M059J (cell line): ENCODE data around the gene FYN. TPM values are rescaled to one million over a fixed set of nuclear protein-coding genes. Genes with fewer than 3 reads are reported as not detected.

ENCODE experiments used
- DNase-seq: peaks from one replicate; pipeline ENCODE4 v3.0.0-alpha.2; 2012; ENCODE audit warnings: low read depth
- total RNA-seq: library from RNA; depleted of rRNA; stranded (reverse); fragments of >200 nt; shearing (Covaris generic); gene quantifications from 2 replicates; pipeline ENCODE4 v1.2.3, GENCODE V29; 2014; rRNA removed

The FYN gene
- total RNA-seq, 1 experiment from 2014 or later, result 63.4 TPM

DNA sequence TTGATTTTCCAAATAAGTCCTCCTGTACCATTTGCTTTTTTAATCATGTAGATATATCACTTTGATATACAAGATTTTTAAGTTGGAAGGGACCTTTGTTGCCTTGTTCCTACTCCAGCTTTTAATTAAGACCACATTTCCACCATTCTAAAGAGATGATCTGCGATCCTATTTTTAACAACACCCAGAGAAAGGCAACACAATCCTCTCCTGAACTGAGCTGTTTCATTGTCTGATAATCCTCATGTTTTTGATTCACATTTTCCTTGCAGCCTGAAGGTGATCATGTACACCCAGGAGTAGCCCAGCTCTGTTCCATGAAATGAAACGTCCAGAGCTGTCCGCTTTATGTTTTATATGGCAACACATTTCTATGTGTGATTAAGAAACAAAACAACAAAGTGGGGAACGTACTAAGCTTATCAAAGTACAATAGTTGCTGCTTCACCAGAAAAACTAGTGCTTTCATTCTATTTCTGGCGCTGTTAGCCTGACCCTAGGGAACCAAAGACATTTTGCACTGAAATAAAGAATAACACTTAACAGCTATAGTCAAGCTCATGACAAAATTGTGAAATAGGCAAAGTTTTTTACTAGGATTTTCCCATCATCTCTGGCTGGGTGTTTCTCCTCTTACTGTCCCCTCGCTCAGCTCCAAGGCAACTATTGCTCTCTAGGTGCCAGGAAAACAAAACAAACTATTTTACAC, 245.0 kb downstream of the FYN start:
- DNase-seq, result no peak

DNA sequence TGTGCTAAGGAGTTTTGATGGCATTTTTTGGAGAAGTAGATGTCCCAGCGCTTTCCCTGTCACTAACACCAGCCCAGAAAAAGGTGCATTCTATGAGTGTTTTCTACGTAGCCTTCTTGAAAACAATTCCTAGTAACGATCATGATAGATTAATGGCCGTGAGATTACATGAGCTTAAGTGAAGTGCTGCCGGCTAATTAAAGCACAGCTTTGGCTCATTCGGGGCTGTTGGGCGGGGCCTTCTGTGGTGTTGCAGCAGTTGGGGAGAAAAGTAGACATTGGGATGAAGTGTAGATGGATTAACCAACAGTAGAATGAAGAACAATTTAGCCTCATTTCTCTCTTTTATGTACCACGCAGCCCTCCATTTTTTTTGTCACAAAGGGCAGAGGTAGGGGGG, 246.8 kb downstream of the FYN start:
- no peak for DNase-seq

DNA sequence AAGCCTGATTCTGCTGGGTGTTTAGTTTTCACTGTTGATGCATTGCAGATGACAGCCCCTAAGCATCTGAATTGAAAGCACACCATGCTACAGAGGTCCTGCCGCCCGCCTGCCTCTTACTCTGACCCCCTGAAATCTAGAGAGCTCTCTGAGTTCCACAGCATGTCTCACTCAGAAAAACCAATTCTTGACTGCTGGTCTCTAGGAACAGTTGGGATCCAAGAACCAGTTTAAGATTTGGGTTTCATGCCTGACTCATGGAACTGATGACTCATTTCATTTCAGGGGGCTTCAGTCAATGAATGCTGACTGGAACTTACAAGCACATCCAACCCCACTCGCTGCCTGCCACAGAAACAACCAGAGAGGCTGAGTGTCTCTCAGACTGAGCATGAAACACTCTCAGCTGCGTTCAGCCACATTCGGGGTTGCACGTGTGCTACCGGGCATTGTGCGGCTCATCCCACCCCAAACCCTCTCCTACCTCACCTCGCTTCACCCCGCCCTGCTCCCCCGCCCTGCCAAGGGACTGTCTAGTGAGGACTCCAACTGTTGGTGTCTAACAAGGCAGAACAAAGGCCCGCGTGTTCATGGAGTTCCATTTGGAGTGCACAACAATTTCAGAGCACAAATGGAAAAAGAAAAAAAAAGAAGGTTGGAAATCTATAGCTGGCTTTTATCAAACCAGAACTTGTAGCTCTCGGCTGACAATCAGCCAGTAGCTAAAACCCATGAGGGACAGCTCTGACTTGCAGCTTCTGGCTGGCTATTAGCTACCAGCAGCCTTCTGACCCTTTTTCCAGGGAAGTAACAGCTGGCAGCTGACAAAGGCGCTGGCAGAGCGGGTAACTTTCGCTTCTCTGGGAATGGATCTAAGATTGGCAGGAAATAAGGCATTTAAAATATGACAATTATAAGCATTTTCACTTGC, 247.5 kb downstream of the FYN start:
- peak; percentile 71 for DNase-seq

DNA sequence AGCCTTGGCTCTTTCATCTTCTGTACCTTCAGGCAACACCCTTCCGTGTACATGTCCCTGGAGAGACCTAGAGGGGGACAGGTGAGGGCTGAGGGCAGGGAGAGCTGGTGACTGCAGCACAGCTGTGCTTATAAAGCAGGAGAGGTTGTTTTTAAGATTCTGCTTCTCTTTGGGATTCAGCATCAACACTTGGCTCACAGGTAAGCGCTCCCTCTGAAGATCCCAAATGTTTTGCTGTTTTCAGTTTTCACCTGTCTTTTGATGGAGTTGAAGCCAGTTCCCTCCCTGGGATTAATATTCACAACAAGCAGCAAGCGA, 248.2 kb downstream of the FYN start:
- no peak for DNase-seq

DNA sequence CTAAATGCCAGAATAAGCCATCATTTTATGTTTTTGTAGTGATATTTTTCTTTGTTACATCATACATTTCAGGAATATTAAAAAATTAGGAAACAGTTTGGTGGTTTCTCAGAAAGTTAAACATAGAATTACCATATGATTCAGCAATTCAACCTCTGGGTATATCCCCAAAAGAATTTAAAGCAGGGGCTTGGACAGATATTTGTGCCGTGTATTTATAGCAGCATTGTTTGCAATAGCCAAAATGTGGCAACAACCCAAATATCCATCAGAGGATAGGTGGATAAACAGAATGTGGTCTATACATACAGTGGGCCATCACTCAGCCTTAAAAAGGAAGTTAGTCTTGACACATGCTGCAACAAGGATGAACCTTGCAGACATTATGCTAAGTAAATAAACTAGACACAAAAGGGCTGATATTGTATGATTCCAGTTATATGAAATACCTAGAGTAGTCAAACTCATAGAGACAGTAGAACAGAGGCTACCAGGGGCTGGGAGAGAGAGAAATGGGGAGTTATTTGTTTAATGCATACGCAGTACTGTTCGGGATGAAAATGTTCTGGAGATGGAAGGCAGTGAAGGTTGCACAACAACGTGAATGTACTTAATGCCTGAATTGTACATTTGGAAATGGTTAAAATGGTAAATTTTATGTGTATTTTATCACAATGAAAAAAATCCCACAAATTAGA, 248.7 kb downstream of the FYN start:
- no peak for DNase-seq

DNA sequence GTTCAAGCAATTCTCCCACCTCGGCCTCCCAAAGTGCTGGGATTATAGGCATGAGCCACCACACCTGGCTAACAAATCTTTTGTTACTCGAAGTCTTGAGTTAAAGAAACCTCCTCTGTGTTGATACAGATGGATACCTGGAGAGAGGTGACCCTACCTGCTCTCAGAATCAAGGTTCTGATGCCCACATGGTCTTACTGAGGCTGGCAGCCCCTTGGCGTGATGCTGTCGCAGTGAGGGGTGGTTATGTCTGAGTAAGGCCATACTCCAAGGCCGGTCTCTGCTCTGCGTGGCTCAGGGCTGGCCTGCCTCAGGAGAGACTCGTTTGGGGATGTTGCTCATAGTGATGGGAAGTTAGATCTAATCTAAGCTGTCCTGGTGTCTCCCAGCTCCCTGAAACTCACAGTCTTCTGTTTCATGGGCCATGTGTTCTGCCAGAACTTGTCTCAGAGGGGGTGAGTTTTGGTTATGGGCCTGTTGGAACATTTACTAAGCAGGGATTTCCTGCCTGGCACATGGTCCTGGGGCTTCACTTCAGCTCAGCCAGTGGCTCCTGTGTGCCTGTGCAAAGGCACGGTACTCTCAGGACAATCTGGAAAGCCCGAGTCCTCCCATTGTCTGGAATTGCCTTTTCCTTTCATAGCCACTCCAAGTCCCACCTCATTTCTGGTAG, 250.1 kb downstream of the FYN start:
- DNase-seq, result no peak

DNA sequence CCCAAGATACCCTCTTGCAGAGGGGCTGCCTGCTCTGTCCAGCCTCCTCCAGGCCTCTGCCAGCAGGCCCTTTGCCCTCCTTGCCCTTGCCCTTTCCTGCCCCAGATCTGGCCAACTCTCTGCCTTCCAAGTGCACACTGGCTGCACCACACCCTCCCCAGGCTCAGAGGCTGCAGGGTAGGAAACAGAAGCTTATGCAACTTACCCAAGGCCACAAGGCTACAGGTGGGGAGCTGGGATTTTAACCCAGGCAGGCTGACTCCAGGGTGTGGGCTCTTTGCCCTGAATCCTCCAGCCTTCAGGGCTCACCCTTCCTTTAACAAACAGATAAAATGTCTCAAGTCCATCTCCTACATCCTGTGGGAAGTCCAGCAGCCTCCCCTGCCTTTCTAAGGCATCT, 253.1 kb downstream of the FYN start:
- DNase-seq, result no peak

DNA sequence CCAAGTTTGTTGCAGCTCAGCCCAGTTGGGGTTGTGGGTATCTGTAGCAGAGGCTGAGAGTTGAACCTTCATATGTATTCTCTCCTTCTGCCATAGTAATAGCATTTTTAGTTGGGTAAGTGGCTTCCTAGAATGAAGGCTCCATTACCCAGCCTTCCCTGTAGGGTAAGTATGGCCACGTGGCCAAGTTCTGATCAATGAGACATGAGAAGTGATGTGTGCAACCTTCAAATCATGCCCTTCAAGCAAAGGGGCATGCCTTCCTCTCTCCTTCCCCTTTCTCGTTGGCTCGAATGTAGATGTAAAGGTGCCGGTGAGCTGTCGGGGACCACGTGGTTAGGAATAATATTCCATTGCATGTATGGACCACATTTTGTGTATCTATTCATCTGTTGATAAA, 254.8 kb downstream of the FYN start:
- DNase-seq, result no peak

DNA sequence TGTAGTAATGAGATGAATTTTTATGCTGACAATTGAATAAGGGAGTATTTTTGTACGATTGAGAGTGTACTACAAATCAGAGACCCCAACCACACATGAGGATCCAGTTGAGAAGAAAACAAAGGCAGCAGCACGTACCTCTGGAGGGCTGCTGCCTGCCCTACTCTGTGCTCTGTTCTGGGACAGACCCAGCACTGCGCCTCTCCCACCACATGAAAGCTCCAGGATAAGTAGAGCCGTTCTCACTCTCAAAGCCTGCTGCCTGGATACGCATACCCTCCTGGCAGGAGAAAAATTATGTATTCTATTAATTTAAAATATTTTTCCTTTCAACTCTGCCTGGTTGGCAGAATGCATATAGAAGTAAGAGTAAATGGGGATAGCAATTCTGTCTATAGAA, 256.1 kb downstream of the FYN start:
- no peak for DNase-seq

DNA sequence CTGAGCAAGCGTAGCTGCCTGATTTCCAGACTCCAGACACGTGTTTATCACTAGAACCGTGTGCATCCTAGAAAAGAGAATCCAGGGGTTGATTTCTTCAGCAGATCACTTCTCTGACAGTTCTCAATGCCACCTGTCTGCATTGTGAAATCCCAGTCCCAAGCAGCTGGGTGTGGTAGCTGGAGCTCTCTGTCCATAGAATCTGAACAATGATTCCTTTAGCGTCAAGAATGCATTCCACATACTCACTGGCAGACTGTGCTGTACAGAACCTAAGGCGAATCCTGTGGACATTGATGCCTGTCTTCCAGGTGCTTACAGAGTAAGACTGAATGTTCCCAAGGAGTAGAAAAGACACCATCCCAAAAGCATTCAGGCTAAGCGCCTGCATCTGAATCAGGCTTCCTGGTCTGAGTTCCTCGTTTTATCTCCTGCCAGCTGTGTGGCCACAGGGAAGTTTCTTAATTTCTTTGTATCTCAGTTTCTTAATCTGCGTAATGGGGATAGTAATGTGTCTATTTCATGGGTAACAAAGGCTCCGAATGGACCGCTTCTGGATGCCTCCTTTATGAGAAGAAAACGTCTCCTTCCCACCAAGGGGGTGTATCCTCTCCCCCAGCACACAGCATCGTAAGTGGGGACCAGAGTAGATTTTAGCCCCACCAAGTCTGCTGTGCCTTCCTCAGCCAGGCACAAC, 257.2 kb downstream of the FYN start:
- no peak for DNase-seq

DNA sequence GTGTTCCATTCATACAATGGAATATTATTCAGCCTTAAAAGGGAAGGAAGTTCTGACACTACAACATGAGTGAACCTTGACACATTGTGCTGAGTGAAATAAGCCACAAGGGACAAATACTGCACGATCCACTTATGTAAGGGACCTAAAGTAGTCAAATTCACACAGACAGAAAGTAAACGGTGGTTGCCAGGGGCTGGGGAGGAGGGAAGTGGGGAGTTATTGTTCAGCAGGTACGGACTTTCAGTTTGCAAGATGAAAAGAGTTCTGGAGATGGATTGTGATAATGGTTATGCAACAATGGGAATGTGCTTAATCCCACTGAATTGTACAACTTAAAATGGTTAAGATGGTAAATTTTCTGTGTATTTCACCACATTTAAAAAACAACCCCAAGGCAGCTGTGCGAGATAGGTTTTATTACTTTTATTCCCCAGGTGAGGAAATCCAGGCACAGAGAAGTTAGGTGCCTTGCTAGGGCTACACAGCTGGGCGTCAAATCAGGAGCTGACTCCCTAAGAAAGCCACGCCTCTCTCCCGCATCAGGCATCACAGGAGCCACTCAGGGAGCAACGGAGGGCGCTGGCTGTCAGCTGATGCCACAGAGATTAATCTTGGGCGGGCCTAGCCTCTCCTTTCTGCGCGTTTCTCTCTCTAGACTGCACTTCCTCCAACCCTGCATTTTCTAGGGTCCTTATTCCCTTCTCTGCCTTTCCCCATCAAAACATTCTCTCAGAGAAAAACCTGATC, 258.2 kb downstream of the FYN start:
- DNase-seq, result no peak

DNA sequence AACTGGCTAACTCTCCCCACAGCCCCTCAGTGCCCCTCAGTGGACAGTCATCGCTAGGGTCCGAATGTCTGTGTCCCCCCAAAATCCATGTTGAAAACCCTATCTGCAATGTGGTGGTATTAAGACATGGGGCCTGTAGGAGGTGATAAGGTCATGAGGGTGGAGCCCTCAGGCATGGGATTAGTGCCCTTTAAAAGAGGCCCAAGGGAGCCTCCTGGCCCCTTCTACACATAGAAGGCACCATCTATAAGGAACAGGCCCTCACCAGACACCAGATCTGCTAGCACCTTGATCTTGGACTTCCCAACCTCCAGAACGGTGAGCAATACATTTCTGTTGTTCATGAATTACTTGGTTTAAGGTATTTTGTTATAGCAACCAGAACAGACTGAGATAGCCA, 260.9 kb downstream of the FYN start:
- DNase-seq, result no peak

DNA sequence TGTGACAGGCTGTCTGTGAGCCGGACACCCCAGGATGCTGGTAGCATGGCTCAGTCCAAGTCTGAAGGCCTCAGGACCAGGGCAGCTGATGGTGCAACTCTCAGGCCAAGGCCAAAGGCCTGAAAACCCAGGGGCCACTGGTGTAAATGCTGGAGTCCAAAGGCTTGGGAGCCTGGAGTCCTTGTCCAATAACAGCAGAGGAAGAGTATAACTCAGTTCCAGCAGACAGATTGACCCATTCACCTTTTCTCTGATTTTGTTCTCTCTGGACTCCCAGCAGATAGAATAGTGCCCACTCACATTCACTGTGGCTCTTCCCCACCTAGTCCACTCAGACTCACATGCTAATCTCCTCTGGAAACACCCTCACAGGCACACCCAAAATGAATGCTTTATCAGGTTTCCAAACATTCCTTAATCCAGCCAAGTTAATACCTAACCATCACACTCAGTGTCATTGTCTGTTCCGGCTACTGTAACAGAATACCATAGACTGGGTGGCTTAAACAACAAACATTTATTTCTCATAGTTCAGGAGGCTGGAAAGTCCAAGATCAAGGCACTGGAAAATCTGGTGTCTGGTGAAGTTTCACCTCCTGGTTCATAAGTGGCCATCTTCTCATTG, 262.6 kb downstream of the FYN start:
- DNase-seq, result no peak

Other genes starting within 250 kb of the FYN start
- gene CCN6, start 180.7 kb upstream of the FYN start, total RNA-seq, result not detected in 2 replicates
- gene TUBE1, start 214.0 kb upstream of the FYN start, total RNA-seq, result 22.7 and 29.8 TPM in 2 replicates
- 31.3 and 34.2 TPM in 2 replicates for gene FAM229B, start 214.1 kb upstream of the FYN start, total RNA-seq